GM23248 (cell line): ENCODE measurements around the gene NOSIP.

ENCODE experiments used
- EZH2 ChIP-seq: fragments of 200-600 bp; sonication (generic); IDR thresholded peaks from 2 replicates; pipeline ENCODE4 v1.6.1; 2018; ENCODE audit warnings: antibody characterized with exemption, mild to moderate bottlenecking; ENCODE audit not compliant: insufficient read depth, poor library complexity, severe bottlenecking
- EZH2phosphoT487 ChIP-seq: fragments of 200-600 bp; sonication (generic); IDR thresholded peaks from 2 replicates; pipeline ENCODE4 v1.6.1; 2018; ENCODE audit warnings: antibody characterized with exemption, moderate library complexity, mild to moderate bottlenecking, low read depth; ENCODE audit not compliant: insufficient read depth

DNA sequence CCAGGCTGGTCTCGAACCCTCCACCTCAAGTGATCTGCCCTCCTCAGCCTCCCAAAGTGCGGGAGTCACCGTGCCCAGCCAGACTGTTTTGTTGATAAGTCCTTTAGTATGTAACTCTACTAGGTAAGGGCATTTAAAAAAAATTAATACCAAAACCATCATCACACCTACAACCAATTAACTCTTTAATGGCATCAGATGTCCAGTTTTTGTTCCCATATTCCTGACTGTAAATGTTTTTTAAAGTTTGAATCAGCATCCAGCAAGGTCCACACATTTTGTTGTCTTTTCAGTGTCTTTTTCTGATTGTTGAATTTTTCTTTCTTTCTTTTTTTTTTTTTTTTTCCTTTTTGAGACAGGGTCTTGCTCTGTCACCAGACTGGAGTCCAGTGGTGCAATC is 62.3 kb downstream of the NOSIP start:
- TF ChIP-seq EZH2 (no peak), EZH2phosphoT487 (no peak)
